Measurements from ENCODE around the gene SLC12A2.

DNA sequence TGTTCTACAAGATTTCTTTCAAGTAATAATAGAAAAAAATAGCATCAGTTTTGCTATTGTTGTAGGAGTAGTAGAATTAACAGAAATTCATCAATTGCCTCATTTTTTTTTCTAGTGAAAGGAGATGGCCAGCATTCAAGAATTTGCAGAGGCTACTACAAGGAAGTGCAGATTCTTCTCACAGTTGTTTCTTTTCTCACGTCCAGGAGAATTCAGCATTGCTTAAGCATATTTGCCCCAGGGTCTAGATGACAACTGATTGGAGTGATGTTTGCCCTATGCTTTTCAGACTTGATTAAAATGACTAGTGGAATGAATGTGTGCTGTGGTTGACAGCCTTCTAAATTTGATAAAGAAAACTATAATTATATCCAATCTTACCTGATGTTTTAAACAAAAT, 46.6 kb upstream of the SLC12A2 start:
- TF ChIP-seq, protein P1, sequence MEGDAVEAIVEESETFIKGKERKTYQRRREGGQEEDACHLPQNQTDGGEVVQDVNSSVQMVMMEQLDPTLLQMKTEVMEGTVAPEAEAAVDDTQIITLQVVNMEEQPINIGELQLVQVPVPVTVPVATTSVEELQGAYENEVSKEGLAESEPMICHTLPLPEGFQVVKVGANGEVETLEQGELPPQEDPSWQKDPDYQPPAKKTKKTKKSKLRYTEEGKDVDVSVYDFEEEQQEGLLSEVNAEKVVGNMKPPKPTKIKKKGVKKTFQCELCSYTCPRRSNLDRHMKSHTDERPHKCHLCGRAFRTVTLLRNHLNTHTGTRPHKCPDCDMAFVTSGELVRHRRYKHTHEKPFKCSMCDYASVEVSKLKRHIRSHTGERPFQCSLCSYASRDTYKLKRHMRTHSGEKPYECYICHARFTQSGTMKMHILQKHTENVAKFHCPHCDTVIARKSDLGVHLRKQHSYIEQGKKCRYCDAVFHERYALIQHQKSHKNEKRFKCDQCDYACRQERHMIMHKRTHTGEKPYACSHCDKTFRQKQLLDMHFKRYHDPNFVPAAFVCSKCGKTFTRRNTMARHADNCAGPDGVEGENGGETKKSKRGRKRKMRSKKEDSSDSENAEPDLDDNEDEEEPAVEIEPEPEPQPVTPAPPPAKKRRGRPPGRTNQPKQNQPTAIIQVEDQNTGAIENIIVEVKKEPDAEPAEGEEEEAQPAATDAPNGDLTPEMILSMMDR (IDR thresholded peaks at IDR 0.05): no peak
- TF ChIP-seq POLR2A (IDR thresholded peaks at IDR 0.05): no peak
